HCT116 (cell line): ENCODE results near the gene SLC7A7. TPM values are rescaled to one million over a fixed set of nuclear protein-coding genes. Genes with fewer than 3 reads are reported as not detected.

Experiments used
- ATAC-seq: fragments of 200-7000 bp; cut with Tn5 transposase; 2 replicates; pipeline ENCODE4 v1.9.1; 2020; ENCODE audit warnings: mild to moderate bottlenecking, moderate library complexity
- BruUV-seq: library from RNA; stranded (reverse); fragments of 400-500 nt; replicated peaks from 2 replicates; lab custom pipeline; 2021; lab: Mats Ljungman, UMichigan
- CTCF ChIA-PET: fragments of 300-600 bp; sonication (Branson Sonifier 250); formaldehyde crosslinking; loops from one replicate; lab custom pipeline; 2021; ENCODE audit warnings: antibody characterized with exemption; lab: Charles Lee
- POLR2A ChIA-PET: fragments of 300-600, 350-600 bp; sonication (Branson Sonifier 250); formaldehyde crosslinking; loops from one replicate; lab custom pipeline; 2021; ENCODE audit warnings: antibody characterized with exemption; lab: Charles Lee
- RAD21 ChIA-PET, 2 experiments: fragments of 300-600 bp; sonication (Branson Sonifier 250); formaldehyde crosslinking; loops; one replicate each; lab custom pipeline; 2023; ENCODE audit warnings: low total read pairs in 2 of 2; ENCODE audit not compliant: uncharacterized antibody in 2 of 2, unreplicated experiment in 2 of 2, low non-redundant PET in 1 of 2; lab: Charles Lee
- DNase-seq: peaks from one replicate; pipeline ENCODE4 v3.0.0-alpha.2; 2010; ENCODE audit warnings: low read depth, low spot score
- H2AFZ ChIP-seq: fragments of 200-600 bp; shearing (Covaris generic), sonication (generic); 2 replicates; pipeline ENCODE4 v1.6.1; 2017; ENCODE audit warnings: low read depth, mixed run types, mixed read lengths, antibody characterized with exemption, low read length; ENCODE audit not compliant: poor library complexity, severe bottlenecking
- H3K27ac ChIP-seq: 2 replicates; pipeline ENCODE4 v1.5.1; 2012; ENCODE audit warnings: low read depth, low read length
- H3K27me3 ChIP-seq: fragments of 200-600 bp; sonication (generic); 2 replicates; pipeline ENCODE4 v1.6.1; 2016; ENCODE audit warnings: mixed run types, low read length, mixed read lengths; ENCODE audit not compliant: insufficient read depth
- H3K36me3 ChIP-seq, 2 experiments: fragments of 200-500 bp in 1 of 2; fragments of 200-600 bp in 1 of 2; sonication (Bioruptor generic) in 1 of 2; sonication (generic) in 1 of 2; 2 replicates each; pipeline versions ENCODE4 v1.5.1 to v1.6.1; 2014 to 2016; ENCODE audit warnings: low read length in 2 of 2, inconsistent platforms in 1 of 2, mixed read lengths in 1 of 2, mixed run types in 1 of 2; ENCODE audit not compliant: insufficient read depth in 2 of 2, control insufficient read depth in 1 of 2
- H3K4me1 ChIP-seq, 2 experiments: fragments of 200-600 bp in 1 of 2; sonication (generic) in 1 of 2; 2 replicates each; pipeline versions ENCODE4 v1.5.1 to v1.6.1; 2012 to 2017; ENCODE audit warnings: low read length in 2 of 2, inconsistent platforms in 1 of 2, mild to moderate bottlenecking in 1 of 2, mixed read lengths in 1 of 2, mixed run types in 1 of 2, moderate library complexity in 1 of 2; ENCODE audit not compliant: insufficient read depth in 2 of 2, control insufficient read depth in 1 of 2
- H3K4me2 ChIP-seq: fragments of 200-600 bp; sonication (generic); 2 replicates; pipeline ENCODE4 v1.6.1; 2017; ENCODE audit warnings: mixed run types, low read length, mixed read lengths
- H3K4me3 ChIP-seq, 2 experiments: fragments of 200-600 bp in 1 of 2; sonication (generic) in 1 of 2; replicated peaks in 1 of 2; 2 replicates each; pipeline ENCODE4 v1.5.1; 2011 to 2016; ENCODE audit warnings: low read length in 2 of 2, control low read depth in 1 of 2, low read depth in 1 of 2, mild to moderate bottlenecking in 1 of 2, mixed read lengths in 1 of 2, mixed run types in 1 of 2
- H3K79me2 ChIP-seq: fragments of 200-600 bp; sonication (generic); 2 replicates; pipeline ENCODE4 v1.6.1; 2017; ENCODE audit warnings: mild to moderate bottlenecking, mixed run types, low read length, moderate library complexity, mixed read lengths; ENCODE audit not compliant: insufficient read depth
- H3K9ac ChIP-seq: fragments of 200-600 bp; sonication (generic); 2 replicates; pipeline ENCODE4 v1.6.1; 2016; ENCODE audit warnings: low read length, mixed read lengths
- H3K9me2 ChIP-seq: fragments of 200-600 bp; sonication (generic), shearing (Covaris generic); 2 replicates; pipeline ENCODE4 v1.6.1; 2017; ENCODE audit warnings: mixed run types, mild to moderate bottlenecking, moderate library complexity; ENCODE audit not compliant: insufficient read depth
- H3K9me3 ChIP-seq, 2 experiments: fragments of 200-500 bp in 1 of 2; fragments of 200-600 bp in 1 of 2; sonication (Bioruptor generic) in 1 of 2; sonication (generic) in 1 of 2; 2 replicates each; pipeline ENCODE4 v1.6.1; 2014 to 2017; ENCODE audit warnings: low read length in 2 of 2, mixed read lengths in 2 of 2, inconsistent platforms in 1 of 2, low read depth in 1 of 2, mild to moderate bottlenecking in 1 of 2, mixed run types in 1 of 2, moderate library complexity in 1 of 2; ENCODE audit not compliant: control insufficient read depth in 1 of 2, insufficient read depth in 1 of 2
- H4K20me1 ChIP-seq: fragments of 200-600 bp; sonication (generic), shearing (Covaris generic); 2 replicates; pipeline ENCODE4 v1.6.1; 2017; ENCODE audit warnings: mixed run types, mild to moderate bottlenecking, moderate library complexity; ENCODE audit not compliant: insufficient read depth
- ATF3 ChIP-seq: IDR thresholded peaks from 2 replicates; pipeline ENCODE4 v1.6.1; 2012
- CBX3 ChIP-seq: IDR thresholded peaks from 2 replicates; pipeline ENCODE4 v1.6.1; 2012; ENCODE audit warnings: low read depth
- CEBPB ChIP-seq: IDR thresholded peaks from 2 replicates; pipeline ENCODE4 v1.6.1; 2012; ENCODE audit warnings: low read depth
- EGR1 ChIP-seq: IDR thresholded peaks from 2 replicates; pipeline ENCODE4 v1.6.1; 2012; ENCODE audit warnings: low read depth
- EZH2 ChIP-seq: fragments of 200-600 bp; sonication (generic); IDR thresholded peaks from 2 replicates; pipeline ENCODE4 v1.6.1; 2017; ENCODE audit warnings: antibody characterized with exemption, mixed run types
- EZH2phosphoT487 ChIP-seq: fragments of 200-600 bp; IDR thresholded peaks from 2 replicates; pipeline ENCODE4 v1.6.1; 2018; ENCODE audit warnings: antibody characterized with exemption, borderline replicate concordance
- JUND ChIP-seq: IDR thresholded peaks from 2 replicates; pipeline ENCODE4 v1.6.1; 2012
- MAX ChIP-seq: IDR thresholded peaks from 2 replicates; pipeline ENCODE4 v1.6.1; 2012
- POLR2A ChIP-seq: IDR thresholded peaks from 2 replicates; pipeline ENCODE4 v1.7.0; 2011; ENCODE audit warnings: borderline replicate concordance; ENCODE audit not compliant: insufficient read depth, insufficient read length; ENCODE audit errors: extremely low read depth
- POLR2AphosphoS5 ChIP-seq: IDR thresholded peaks from 2 replicates; pipeline ENCODE4 v1.6.1; 2011; ENCODE audit warnings: mild to moderate bottlenecking, low read depth, low read length, moderate library complexity
- RAD21 ChIP-seq: IDR thresholded peaks from 2 replicates; pipeline ENCODE4 v1.6.1; 2012; ENCODE audit warnings: low read depth, mild to moderate bottlenecking
- REST ChIP-seq: IDR thresholded peaks from 2 replicates; pipeline ENCODE4 v1.6.1; 2012; ENCODE audit warnings: low read depth
- SIN3A ChIP-seq: IDR thresholded peaks from 2 replicates; pipeline ENCODE4 v1.6.1; 2012; ENCODE audit warnings: low read depth
- SRF ChIP-seq: IDR thresholded peaks from 2 replicates; pipeline ENCODE4 v1.6.1; 2012; ENCODE audit warnings: low read depth
- ZBTB33 ChIP-seq: IDR thresholded peaks from 2 replicates; pipeline ENCODE4 v1.6.1; 2011; ENCODE audit warnings: mild to moderate bottlenecking, low read length, moderate library complexity; ENCODE audit not compliant: insufficient replicate concordance; ENCODE audit errors: extremely low read depth
- ZNF274 ChIP-seq: fragments of 200-500 bp; sonication (Bioruptor generic); IDR thresholded peaks from 2 replicates; pipeline ENCODE4 v1.6.1; 2014; ENCODE audit warnings: mild to moderate bottlenecking, low read depth, low read length, inconsistent platforms
- intact Hi-C: fragments of 100-400 bp; cut with micrococcal nuclease; formaldehyde crosslinking; loops from 2 replicates; pipeline ENCODE4 v1.10.0; 2022
- total RNA-seq: library from RNA; stranded (reverse); gene quantifications from one replicate; pipeline ENCODE4 v1.2.1, GENCODE V29; 2021; ENCODE audit not compliant: unreplicated experiment
- TF ChIP-seq, protein P1 (sequence below), 3 experiments: fragments of 200-600 bp in 1 of 3; sonication (generic) in 1 of 3; IDR thresholded peaks in 2 of 3; conservative IDR thresholded peaks in 1 of 3; 2 replicates each; pipeline ENCODE4 v1.5.1; 2012 to 2017; ENCODE audit warnings: low read depth in 2 of 3, low read length in 2 of 3, antibody characterized with exemption in 1 of 3, borderline replicate concordance in 1 of 3, control low read depth in 1 of 3, mild to moderate bottlenecking in 1 of 3, mixed read lengths in 1 of 3, mixed run types in 1 of 3, moderate library complexity in 1 of 3; ENCODE audit not compliant: insufficient read depth in 1 of 3

Gene SLC7A7
- total RNA-seq, 1 experiment from 2014 or later = 0.27 TPM

GRCh38 chr14:22798528-22798927 lies 16.7 kb downstream of the SLC7A7 start:
- ATAC-seq (no peak), DNase-seq (no peak)
- no peak for TF ChIP-seq REST
- TF ChIP-seq EZH2 = no peak
- no peak for TF ChIP-seq EZH2phosphoT487
- TF ChIP-seq CBX3 = no peak
- no peak for TF ChIP-seq EGR1
- no peak for TF ChIP-seq CEBPB
- no peak for TF ChIP-seq MAX
- TF ChIP-seq POLR2AphosphoS5 = no peak
- TF ChIP-seq RAD21 = no peak
- TF ChIP-seq POLR2A = no peak
- no peak for TF ChIP-seq ATF3
- no peak for TF ChIP-seq SRF
- TF ChIP-seq, protein P1, sequence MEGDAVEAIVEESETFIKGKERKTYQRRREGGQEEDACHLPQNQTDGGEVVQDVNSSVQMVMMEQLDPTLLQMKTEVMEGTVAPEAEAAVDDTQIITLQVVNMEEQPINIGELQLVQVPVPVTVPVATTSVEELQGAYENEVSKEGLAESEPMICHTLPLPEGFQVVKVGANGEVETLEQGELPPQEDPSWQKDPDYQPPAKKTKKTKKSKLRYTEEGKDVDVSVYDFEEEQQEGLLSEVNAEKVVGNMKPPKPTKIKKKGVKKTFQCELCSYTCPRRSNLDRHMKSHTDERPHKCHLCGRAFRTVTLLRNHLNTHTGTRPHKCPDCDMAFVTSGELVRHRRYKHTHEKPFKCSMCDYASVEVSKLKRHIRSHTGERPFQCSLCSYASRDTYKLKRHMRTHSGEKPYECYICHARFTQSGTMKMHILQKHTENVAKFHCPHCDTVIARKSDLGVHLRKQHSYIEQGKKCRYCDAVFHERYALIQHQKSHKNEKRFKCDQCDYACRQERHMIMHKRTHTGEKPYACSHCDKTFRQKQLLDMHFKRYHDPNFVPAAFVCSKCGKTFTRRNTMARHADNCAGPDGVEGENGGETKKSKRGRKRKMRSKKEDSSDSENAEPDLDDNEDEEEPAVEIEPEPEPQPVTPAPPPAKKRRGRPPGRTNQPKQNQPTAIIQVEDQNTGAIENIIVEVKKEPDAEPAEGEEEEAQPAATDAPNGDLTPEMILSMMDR (IDR thresholded peaks at IDR 0.05 in 2 of 3, conservative IDR thresholded peaks at IDR 0.05 in 1 of 3; ENCODE audit: borderline replicate concordance in 1 of 3, insufficient read depth in 1 of 3, low read depth in 2 of 3, low read length in 2 of 3) = no peak
- TF ChIP-seq SIN3A = no peak
- TF ChIP-seq ZNF274 = no peak
- TF ChIP-seq ZBTB33 = no peak
- TF ChIP-seq JUND = no peak
- H3K4me3 ChIP-seq = no peak overlapping the region
- H3K9me2 ChIP-seq = no peaks in the 10 kb centered on the region
- H3K4me2 ChIP-seq = no peak overlapping the region
- no peaks in the 10 kb centered on the region for H3K79me2 ChIP-seq
- no peaks in the 10 kb centered on the region for H3K27me3 ChIP-seq
- no TSS peak for BruUV-seq
- H3K9ac ChIP-seq = no peak overlapping the region
- ChIA-PET POLR2A (no interaction called here), CTCF (no interaction called here), RAD21 (no interaction called here)
- H3K4me1 ChIP-seq = no peaks in the 10 kb centered on the region
- no peak overlapping the region for H3K27ac ChIP-seq
- H4K20me1 ChIP-seq = no peaks in the 10 kb centered on the region
- intact Hi-C loops = no loop called here
- H2AFZ ChIP-seq = no peak overlapping the region
- H3K9me3 ChIP-seq = no peaks in the 10 kb centered on the region
- no peaks in the 10 kb centered on the region for H3K36me3 ChIP-seq
